NCI-H2227 treated with DMSO at 0.1 percent for 48 hours (cell line): ENCODE data around the gene WNT7B.

Source experiments
- DNase-seq: peaks from one replicate; lab custom pipeline; 2025; lab: John Stamatoyannopoulos, UW

WNT7B gene

GRCh38 chr22:45872659-45873263, 104.2 kb downstream of the WNT7B start:
- DNase-seq, result no peak

- no peak for DNase-seq
These were observed 105.2 kb downstream of the WNT7B start for GRCh38 chr22:45871721-45872120.
